GM13976 (cell line): ENCODE data around the gene ZFP92.
"Not testable (repeated sequence)": the region's sequence is repeated elsewhere in the genome, so short reads cannot be mapped to it uniquely, and the experiment has no call there.

ENCODE experiments used
- DNase-seq: peaks from one replicate; pipeline ENCODE4 v3.0.0; 2012; ENCODE audit warnings: low spot score
- in situ Hi-C: fragments of 300-500 bp; cut with MboI; formaldehyde crosslinking; loops from one replicate; pipeline ENCODE4 v1.12.0; 2022; ENCODE audit warnings: low sequenced_read_pairs, mixed read lengths, inconsistent platforms; ENCODE audit not compliant: unreplicated experiment
- TF ChIP-seq, protein P1 (sequence below): IDR thresholded peaks from 2 replicates; pipeline ENCODE4 v1.5.1; 2012; ENCODE audit warnings: borderline replicate concordance, mild to moderate bottlenecking; ENCODE audit not compliant: insufficient read depth; ENCODE audit errors: extremely low read depth, missing control alignments, control extremely low read depth

Gene ZFP92

DNA sequence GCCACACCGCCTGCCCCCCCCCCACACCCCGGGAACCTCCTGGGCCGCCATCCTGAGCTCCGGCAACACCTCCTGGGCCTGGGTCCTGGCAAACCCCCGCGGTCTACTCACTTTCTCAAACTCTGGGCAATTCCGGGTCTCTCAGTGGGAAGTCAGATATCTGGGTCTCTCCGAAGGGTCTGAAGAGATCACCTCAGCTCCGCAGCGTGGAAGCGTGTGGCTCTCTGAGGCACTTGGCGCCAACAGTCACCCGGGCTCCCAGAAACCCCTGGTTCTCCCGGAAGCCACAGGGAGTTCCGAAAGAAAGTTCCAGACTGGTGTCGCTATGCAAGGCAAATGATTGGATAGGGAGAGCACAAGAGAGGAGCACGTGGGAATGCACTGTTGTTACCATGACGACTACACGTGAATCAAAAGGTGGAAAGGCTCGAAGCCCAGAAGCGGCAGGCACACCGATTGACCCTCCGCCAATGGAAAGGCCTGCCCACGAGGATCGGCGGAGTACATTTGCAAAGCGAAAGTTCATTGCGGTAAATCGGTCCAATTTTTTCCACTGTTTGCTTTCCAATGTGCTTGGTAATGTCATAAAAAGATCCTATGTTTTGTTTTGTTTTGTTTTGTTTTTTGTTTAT lies 10.0 kb upstream of the ZFP92 start, which contains the start of gene PNMA6E:
PNMA6E (minus strand) TSS at position 218 of the 632 bp plus-strand sequence. CDS start 2,501 bp downstream, outside the sequence.
- no peak for DNase-seq
- in situ Hi-C loops, result no loop called here
- TF ChIP-seq, protein P1, sequence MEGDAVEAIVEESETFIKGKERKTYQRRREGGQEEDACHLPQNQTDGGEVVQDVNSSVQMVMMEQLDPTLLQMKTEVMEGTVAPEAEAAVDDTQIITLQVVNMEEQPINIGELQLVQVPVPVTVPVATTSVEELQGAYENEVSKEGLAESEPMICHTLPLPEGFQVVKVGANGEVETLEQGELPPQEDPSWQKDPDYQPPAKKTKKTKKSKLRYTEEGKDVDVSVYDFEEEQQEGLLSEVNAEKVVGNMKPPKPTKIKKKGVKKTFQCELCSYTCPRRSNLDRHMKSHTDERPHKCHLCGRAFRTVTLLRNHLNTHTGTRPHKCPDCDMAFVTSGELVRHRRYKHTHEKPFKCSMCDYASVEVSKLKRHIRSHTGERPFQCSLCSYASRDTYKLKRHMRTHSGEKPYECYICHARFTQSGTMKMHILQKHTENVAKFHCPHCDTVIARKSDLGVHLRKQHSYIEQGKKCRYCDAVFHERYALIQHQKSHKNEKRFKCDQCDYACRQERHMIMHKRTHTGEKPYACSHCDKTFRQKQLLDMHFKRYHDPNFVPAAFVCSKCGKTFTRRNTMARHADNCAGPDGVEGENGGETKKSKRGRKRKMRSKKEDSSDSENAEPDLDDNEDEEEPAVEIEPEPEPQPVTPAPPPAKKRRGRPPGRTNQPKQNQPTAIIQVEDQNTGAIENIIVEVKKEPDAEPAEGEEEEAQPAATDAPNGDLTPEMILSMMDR, result no peak

DNA sequence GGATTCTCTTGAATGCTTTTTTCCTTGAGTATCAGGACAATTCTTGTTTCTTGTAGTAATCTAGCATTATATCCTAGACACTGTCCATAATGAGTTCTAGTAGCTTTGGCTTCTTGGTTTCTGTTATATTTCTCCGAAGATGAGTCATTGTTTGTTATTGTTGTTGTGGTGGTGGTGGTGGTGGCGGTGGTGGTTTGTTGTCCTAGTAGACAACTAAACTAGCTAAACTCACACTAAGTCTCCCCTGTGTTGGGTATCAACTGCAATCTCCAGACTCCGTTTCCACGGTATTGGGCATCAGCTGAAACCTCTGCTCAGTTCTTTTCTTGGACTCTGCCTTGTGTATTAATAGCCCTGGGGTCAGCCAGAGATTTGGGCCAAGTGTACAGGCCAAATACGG lies 6.9 kb upstream of the ZFP92 start:
- in situ Hi-C loops, DNase-seq: not testable (repeated sequence)

DNA sequence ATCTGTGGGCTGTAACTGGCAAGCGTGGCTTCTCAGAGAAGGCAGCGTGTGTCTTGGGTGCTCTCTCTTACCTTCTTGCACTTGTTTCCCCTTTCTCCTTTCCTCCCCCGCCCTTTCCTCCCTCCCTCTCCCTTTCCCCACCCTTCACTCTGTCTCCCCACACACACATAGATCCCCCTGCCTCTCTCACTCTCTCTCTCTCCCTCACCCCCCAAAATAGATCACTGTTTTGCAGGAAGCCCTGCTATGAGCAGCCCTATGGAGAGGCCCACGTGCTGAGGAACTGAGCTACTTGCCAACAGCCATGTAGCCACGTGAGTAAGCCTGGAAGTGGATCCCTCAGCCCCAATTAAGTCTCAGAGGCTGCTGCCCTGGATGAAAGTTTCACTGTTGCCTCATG lies 5.8 kb upstream of the ZFP92 start:
- TF ChIP-seq, protein P1, result no peak
- in situ Hi-C loops, result no loop called here
- DNase-seq, result no peak

DNA sequence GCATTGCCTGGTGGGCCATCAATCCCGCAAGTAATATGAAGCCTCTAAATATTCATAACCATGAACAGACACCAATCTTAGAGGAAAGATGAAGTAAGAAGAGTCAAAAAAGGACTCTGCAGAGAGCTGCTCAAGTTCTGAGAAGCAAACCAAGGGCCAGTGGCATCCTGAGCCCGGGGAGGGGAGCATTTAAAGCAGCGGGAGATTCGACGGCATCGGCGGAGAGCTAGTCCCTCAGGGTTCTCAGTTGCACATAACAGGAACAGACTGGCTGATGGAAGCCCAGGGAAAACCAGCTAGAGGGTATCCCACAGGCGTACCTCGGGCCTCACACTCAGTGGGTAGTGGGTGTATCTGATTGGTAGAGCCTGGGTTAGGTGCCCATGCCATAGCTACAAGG lies 5.3 kb upstream of the ZFP92 start:
- in situ Hi-C loops, result no loop called here
- TF ChIP-seq, protein P1, result no peak
- DNase-seq, result no peak

DNA sequence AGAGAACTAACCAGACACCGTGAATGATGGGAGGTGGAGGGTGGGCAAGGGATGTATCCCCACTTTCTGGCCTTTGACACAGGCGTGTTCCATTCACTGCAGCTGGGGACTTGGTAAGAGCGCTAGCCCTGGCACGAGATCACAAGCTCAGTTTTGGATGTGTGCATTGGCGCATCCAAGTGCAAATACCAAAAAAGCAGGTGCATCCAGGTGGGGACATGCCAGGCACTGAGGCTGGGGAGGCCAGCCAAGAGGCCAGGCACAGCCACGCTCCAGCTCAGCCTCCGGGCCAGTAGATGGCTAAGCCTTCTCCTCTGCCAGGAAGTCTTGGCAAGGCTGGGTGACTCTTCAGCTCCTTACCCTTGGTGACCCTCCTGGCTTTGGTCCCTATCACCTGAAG lies 4.4 kb upstream of the ZFP92 start:
- TF ChIP-seq, protein P1, result no peak
- in situ Hi-C loops, result no loop called here
- DNase-seq, result no peak

DNA sequence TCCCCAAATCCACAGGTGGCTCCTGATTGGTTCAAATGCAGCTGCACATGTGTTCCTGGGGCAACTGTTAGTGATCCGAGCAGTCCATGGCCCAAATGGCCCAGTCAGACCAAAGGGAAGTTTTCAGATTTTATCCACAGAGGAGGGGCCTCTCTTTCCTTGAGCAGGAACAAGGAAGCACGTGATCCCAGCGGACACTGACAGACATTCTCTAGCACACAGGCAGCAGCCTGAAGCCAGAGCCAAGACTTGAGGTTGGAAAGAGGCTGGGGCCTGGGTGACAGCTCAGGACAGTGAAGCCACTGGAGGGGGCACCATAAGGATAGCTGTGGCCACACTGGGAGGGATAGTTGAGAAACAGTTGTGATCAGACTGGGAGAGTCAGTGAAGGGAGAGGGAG lies 3.5 kb upstream of the ZFP92 start:
- in situ Hi-C loops, result no loop called here
- TF ChIP-seq, protein P1, result no peak
- no peak for DNase-seq

DNA sequence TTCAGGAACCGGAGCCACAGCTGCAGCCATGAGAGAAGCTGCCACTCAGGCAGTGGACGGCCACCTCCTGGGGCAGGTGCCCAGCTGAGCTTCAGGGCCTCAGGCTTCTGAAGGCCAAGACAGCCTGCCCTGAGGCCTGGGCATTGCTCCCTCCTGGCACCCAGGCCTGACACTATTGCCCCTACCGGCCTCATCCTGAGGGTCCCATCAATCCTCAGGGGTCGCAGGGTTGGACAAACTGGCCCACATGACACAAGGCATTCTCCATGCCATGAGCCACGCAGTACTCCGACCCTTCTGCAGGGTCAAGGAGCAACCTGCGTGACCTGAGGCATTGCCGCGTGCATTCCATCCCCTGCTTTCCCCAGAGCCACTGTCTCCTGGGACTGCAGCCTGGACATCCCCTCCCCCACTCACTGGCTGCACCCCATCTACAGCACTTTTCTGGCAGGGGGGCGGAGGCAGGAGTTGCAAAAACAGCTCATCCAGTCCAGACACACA lies 3.0 kb upstream of the ZFP92 start:
- DNase-seq, result no peak
- in situ Hi-C loops, result no loop called here
- TF ChIP-seq, protein P1, result no peak
